Measurements from ENCODE around the gene SREBF2.
"Not testable (repeated sequence)": the region's sequence is repeated elsewhere in the genome, so short reads cannot be mapped to it uniquely, and the experiment has no call there.

Gene SREBF2

DNA sequence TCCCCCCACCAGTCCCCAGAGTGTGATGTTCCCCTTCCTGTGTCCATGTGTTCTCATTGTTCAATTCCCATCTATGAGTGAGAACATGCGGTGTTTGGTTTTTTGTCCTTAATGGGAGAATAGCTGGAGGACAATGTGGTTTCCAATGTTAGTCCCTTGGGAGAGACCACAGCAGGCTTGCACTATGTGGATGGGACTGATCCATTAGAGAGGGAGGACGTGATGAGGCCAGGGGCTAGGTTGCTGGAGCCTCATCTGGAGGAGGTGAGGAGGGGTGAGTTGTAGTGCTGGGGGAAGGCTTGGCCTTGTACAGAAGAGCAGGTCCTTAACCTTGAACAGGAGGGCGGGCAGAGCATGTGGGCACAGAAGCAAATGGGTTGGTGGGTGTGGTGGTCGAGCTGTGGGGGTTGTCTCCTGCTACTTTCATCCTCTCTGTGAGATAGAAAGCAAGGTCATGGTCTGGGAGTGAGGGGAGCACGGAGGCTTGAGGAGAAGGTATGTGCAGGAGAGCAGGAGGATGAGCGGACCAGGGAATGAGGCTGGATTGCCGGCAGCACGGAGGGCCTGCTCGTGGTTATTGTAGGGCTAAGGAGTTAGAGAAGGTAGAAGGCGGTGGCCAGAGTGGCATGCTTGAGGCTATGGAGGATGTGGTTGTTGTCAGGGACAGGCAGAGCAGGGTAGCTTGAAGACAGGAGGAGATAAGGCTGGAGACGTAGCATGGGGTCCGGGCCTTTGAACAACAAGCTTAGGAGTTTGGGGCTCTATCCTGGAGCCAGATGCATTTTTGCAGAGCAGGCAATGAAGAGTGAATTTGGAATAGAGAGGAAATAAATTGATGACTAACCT, 11.2 kb upstream of the SREBF2 start:
- DNase-seq, result peak; percentile 32

DNA sequence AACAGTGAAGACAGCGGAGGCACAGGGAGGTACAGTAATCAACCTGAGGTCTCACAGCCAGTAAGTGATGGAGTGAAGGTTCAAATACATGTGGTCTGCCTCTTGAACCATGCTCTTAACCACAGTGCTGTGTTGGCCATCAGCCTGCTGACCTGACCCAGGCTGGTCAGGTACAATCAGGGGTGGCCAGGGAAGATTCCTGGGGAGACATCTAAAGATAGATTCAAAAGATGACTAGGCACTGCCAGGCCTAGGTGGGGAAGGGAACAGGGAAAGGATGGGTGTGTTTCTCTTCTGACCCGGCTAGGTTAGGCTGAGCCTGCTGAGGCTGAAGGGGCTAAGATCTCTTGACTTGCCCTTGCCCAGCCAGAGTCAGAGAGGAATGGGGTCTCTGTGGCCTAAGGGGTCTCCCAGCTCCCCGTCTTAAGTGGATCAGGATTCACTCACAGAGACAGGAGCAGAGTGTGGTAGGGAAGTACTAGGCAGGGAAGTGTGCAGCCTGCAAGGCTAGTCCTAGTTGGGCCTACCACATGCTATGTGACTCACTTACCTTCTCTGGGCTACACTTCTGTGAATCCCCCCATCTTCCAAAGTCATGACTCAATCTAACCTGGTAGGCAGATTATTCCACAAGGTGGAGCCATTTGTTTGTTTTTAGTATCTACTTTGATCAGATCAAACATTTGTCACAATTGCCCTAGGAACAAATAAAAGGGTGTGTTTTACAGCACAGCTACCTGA, 10.4 kb upstream of the SREBF2 start:
- DNase-seq, result peak; percentile 83

DNA sequence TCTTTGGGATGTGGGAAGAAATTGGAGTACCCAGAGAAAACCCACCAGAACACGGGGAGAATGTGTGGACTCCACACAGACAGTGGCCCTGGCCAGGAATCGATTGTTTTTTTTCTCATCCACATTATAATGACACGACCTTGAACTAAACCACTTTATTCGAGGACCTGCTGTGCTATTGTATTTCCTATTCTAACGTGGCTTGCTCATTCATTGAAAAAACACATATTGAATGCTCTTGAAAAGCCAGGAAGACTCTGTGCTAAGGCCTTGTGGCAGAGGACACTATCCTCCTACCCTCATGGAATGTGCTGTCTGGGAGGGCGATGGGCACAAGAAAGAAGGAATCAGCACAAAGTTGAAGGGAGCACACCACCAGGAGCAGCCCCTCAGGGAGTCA, 9.1 kb upstream of the SREBF2 start:
- no peak for DNase-seq

DNA sequence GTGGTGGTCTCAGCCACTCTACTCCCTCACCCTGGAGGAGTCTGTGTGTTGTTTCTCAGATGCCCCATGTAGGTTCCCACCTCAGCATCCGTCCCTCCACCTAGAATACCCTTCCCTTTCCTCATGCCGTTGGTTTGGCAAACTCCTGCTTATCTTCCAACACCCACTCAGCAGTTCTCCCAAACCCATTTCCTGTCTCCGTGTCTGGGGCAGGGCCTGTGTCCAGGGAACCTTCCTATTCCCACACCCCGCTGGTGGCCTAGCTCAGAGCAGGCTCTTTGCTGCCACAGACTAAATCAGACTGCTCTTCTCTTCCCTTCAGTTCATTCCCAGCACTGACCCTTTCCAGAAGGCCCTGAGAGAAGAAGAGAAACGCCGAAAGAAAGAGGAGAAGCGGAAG, 7.5 kb upstream of the SREBF2 start:
- DNase-seq, result no peak

DNA sequence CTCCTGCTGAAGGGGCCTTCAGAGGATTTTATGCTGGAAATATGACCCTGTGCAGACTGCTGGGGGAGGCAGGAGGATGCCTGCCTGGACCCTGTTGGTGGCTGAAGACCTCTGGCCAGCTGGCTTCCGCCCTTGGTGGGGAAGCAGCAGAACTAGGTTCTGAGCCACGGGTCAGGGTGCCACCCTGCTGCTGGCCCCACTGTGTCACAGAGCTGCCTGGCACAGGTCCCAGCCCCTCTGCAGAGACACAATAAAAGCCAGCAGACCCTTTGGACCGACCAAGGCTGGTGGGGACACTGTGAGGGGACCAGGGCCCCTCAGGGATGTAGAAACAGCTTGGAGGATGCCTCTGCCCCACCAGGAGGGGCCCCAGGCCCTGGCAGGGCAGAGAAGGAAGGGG, 6.9 kb upstream of the SREBF2 start:
- no peak for DNase-seq

DNA sequence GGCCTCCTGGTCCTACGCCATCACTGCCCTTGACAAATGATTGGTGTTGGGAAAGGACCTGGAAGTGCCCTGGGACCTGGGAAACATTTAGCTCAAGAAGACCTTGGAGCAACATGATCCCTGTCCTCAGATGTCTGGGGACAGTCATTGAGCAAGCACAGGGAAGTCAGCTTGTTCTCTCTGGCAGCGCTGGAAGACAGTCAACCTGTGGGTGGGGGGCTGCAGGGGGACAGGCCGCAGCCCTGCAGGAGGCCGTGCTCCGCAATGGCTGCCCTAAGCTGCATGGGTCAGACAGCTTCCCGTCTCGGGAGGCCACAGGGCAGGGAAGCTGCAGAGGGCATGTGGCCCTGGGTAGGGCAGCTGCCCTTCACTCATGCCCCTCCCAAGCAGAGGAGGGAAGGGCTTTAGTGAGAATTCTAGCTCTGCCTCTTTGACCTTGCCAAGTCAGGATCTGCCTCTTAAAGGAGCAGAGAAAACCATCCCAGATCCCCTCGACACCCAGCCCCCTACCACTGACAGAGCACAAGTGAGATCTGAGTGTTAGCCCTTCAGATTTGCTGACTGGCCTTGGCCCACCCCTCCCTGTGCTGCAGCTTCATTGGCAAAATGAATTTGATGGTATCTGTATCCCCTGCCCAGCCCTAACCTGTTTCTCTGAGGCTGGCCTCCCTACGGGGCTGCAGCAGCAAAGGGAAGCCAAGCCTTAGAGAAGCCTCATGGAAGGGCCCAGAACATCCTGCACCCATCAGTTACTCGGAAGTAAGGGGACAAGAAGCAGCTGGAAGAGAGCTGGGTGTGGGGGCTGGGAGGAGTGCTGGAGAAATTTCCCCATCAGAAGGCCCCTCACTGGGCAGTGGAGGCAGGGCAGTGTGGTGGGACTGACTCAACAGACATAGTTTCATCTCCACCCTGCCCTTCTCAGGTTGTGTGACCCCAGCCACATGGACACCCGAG, 6.2 kb upstream of the SREBF2 start:
- no peak for DNase-seq

DNA sequence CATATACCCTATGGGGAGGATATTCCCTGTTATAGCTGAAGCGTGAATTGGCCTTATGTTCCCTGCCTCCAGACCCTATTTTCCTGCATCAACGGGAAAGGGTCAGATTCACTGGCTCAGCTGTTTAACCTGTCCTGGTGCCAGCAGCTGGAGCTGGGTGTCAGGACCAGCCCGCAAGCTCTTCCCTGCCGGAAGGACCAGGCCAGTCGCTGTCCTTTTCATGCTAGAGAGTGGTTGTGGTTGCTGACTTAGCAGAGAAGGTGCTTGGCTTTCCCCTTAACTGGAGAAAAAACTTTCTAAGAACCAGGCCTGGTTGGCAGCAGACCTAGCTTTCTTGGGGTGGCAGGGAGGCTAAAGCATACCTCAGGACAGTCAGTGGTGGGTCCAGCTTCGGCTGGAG, 5.2 kb upstream of the SREBF2 start:
- no peak for DNase-seq

DNA sequence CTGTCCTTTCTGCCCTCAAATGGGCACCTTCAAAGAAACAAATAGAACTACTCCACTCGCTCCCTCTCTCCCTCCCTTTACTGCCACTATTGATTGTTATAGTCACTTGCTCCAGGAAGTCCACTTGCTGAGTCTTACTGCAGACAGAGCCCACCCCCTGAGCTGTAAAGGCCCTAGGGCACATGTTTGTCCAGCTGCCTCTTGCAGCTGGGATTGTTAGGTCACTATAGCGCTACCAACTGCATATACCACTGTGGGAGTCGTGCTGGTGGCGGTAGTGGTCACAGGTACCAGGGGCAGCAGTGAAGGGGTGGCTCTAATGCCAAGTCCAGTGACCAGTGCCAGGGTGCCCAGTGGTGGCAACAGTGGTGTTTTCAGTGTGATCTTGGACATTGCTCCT, 4.4 kb upstream of the SREBF2 start:
- no peak for DNase-seq

DNA sequence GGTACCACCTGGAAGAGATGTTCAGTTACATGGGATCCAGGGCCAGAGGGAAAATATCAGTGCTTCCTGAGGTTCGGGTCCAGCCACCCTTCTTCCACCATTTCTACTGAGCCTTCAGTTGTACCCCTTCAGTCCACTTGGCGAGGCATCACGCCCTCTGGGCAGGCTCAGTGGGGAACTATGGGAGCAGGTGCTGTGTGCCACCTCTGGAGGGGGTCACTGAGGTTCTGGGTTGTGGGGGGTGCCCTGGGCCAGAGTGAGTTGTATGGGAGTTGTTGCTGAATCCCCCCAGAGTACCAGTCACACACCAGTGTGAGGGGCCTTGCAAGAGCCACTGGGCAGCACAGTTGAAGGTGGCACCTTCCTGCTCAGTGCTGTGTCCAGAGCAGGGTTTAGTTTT, 2.7 kb upstream of the SREBF2 start:
- DNase-seq, result peak; percentile 32

DNA sequence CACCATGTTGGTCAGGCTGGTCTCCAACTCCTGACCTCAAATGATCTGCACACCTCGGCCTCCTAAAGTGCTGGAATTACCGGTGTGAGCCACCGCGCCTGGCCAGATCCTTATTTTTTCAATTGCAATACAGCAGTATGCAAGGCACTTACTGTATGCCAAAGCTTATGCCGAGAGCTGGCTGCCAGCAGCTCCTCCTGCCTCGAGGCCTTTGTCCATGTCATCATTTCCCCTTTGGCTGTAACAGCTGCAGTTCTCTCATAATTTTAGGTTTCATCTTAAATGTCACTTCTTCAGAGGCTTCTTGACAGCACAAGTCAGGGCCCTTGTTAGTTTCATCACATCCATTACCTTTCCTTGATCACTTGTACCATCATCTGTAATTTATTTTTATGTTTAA, 1.5 kb upstream of the SREBF2 start:
- peak; percentile 28 for DNase-seq

DNA sequence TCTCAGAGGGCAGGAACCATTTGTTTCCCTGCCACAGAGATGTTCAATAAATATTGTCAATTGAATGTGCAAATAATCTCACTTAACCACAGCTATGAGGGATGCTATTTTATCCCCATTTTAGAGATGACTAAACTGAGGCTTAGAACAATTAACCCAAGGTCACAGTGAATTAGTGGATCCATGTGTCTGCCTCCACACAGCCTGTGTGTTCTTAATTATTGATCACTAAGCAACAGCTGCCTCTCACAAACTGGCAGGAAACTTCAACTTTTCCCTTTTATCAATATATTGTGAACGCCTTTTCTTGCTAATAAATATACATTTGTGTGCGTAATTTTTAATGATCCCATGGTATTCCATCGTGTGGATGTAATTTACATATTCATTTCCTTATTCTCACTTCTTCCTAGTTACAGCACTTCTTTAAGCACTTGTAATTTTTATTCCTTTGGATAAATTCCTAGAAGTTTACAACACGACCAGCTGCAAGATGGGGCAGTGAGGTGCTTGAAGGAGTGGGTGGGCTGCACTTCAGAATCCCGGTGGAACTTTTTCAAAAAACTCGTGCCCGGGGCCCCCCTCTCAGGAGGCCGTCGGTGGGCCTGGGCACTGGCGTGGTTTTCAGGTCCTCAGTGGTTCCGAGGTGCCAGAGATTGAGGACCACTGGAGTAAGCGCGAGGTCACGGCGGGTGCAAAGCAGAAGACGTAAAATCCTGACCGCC, 915 bp upstream of the SREBF2 start:
- peak; percentile 26 for DNase-seq

DNA sequence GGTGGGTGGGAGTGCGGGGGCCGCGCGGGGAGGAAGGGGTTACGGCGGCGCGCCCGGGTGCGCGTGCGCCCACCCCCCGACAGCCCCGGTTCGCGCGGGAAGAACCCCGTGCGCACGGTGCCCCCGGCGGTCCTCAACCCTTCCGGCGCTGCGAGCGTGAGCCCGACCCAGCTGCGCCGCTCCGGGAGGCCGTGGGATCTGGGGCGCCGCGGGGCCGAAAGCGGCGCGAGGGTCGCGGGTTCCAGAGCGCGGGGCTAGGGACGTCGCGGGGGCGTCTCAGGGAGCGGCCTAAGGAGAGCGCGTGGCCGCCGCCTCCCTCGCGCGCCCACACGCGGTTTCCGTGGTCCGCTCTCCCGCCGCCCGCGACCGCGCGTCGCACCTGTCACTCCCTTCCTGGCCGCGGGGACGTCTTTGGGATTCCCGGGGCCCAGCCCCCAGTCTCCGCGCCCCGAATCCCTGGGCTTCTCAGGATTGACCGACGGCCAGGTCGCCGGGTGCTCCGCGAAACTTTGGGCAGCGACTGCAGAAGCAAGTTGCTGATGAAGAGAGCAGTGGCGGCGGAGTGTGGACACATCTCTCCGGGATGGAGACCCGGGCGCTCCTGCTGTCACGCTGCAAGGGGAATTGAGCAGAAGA, 582 bp downstream of the SREBF2 start:
- DNase-seq, result peak; percentile 42

DNA sequence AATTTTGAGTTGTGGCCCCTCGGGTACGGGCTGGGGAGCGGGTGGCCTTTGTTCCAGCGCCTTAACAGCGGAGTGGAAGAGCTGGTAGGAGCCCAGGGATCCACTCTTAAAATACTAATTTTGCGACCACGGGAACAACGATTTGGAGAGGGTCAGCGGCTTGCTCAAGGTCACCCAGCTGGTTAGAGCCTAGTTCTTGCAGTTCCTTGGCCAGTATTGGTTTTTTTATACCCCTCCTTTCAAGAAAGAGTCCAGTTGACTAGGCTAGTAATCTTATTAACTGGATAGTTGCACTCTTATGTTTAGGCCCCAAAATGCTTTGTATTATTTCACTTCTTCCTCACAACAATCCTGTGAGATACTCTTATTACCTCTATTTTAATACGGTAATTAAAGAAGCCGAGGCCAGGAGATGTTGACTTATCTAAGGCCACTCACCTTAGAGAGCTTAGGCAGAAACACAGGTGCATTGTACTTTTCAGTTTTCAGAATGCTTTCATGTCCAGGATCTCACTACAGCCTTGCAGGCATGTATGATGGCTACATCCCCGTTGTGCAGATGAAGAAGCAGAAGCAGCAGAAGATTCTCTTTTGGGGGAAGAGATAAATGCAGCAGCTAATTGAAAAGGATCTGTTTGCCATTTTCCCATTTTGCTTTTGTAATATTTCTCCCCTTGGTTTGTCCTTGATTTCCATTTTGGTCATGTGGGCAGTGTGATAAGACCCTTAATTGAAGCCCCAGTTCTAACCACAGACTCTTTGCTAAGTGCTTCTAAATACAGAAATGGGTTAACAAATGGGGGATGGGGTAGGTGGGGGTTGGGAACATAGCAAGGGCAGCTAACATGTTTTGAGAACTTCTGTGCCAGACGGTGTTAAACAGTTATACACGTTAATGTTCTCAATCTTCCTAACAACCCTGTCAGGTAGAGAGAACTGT, 1.4 kb downstream of the SREBF2 start:
- DNase-seq, result peak; percentile 41

DNA sequence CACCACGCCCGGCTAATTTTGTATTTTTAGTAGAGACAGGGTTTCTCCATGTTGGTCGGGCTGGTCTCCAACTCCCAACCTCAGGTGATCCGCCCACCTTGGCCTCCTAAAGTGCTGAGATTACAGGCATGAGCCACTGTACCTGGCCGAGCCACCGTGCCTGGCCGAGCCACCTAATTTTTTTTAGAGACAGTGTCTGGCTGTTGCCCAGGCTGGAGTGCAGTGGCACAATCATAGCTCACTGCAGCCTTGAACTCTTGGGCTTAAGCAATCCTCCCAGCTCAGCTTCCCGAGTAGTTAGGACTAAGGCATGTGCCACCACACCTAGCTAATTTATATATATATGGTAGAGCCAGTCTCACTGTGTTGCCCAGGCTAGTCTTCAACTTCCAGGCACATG, 2.6 kb downstream of the SREBF2 start:
- DNase-seq, result not testable (repeated sequence)

DNA sequence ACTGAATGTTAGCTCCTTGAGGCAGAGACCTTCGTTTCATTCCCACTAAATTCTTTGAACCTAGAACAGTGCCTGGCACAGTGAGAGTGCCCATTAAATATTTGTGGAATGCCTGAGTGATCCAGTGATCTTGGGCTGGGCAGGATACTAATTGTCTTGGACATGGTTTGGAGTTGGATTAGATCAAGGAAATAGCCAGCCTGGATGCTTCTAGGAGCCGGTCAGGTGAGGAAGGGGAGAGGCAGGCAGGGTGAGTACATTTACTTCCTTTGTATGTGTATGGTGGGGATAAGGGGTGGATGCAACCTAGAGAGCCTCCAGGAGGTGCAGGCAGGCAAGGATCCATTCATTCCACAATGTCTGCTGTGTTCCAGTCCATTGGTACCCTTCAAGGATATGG, 3.6 kb downstream of the SREBF2 start:
- no peak for DNase-seq

DNA sequence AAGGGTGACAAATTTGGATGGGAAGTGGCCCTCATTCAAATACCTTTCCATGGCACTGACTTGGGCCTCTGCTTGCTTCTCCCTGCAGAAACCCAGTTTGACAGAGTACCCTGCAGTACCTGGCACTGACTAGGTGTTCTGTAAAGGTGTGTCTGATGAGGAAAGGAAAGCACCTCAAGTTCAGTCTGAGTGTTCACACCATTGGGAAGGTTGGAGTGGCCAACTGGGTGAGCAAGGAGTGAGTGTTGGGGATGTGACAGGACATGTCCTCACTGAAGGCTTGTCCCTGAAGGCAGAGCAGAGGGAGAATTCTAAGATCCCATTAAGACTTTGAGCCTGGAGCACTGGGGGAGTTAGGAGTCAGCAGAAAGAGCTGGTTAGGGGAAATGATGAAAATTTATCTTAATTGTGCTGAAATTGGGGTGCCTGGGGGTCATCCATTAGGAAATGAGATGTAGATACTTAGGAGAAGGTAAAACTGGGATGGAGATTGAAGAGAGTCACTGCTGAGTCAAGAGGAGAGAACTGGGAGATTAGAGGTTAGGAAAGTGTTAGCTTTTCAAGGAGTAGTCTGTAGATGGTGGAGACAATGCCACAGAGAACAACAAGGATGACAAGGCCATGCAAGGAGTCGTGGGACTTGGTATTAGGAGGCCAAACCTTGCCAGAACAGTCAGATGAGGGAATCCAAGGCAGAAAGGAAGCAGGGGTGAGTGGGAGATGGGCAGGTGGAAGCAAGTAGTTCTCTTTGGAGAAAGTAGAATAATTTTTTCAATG, 6.1 kb downstream of the SREBF2 start:
- no peak for DNase-seq

DNA sequence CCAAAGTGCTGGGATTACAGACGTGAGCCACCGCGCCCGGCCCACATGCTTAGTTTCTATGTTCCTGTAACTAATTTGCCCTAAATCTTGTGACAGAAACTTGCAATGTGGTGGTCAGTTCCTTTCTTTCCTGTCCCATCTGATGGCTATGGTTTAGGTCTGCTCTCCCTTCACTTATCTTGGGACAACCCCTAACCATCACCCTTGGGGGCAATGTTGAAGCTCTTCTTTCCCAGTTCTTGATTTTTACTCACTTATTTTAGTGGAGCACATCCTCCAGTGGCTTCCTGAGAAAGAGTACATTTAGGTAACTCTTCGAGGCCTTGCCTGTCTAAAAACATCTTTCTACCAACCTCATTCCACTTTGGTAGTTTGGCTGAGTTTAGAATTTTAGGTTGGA, 7.3 kb downstream of the SREBF2 start:
- DNase-seq, result no peak

DNA sequence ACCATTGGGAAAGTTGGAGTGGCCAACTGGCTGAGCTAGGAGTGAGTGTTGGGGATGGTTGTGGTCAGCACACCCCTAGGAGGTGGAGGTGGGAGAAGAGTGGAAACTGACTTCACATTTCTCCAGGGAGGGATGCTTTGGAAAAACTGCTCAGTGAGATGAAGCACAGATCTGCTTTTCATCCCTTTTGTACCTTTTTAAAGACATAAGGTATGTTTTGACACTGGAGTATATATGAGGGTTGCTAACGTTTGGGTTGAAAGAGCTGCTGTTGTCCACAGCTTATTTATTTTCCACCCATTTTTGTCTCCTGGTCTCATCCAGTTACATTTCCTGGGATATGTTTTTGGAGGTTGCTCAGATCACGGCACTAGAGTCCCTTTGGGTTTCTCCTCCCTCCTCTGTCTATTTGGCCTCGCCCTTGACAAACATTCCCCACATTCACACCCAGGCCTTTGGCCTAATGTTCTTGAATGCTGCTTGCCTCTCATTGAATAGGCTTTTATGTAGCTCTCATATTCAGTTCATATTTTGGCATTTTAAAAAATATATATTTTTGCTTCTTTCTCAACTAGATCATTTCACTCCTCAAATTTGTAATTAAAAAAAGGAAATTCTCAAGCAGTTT, 8.3 kb downstream of the SREBF2 start:
- DNase-seq, result no peak

Measured in hematopoietic multipotent progenitor cell treated with erythropoietin and hydrocortisone succinate and interleukin-3 and kit ligand, for 8 days (in vitro differentiated cells).